Colonic mucosa (tissue), 4 donors: ENCODE results near the gene CFAP299. TPM values are rescaled to one million over a fixed set of nuclear protein-coding genes. Genes with fewer than 3 reads are reported as not detected.

ENCODE experiments used
- DNase-seq: peaks from one replicate; pipeline ENCODE4 v3.0.0-alpha.2; 2020
- H3K27ac ChIP-seq: fragments of 200-600 bp; one replicate; pipeline ENCODE4 v1.8.0; 2021
- H3K27me3 ChIP-seq: fragments of 200-600 bp; one replicate; pipeline ENCODE4 v1.8.0; 2021
- H3K36me3 ChIP-seq: fragments of 200-600 bp; one replicate; pipeline ENCODE4 v1.8.0; 2021
- H3K4me1 ChIP-seq: fragments of 200-600 bp; one replicate; pipeline ENCODE4 v1.8.0; 2021; ENCODE audit warnings: mild to moderate bottlenecking
- H3K4me3 ChIP-seq: fragments of 200-600 bp; one replicate; pipeline ENCODE4 v1.8.0; 2021
- H3K9ac ChIP-seq, 2 donors: one replicate each; pipeline ENCODE4 v1.7.0; 2013; ENCODE audit warnings: control low read depth in 2 of 2, low read depth in 2 of 2, low read length in 2 of 2
- H3K9me3 ChIP-seq: fragments of 200-600 bp; one replicate; pipeline ENCODE4 v1.8.0; 2021
- CTCF ChIP-seq: fragments of 200-600 bp; IDR thresholded peaks from one replicate; pipeline ENCODE4 v1.8.0; 2022; ENCODE audit warnings: antibody characterized with exemption, mild to moderate bottlenecking
- intact Hi-C: fragments of 100-400 bp; cut with DNase I; formaldehyde crosslinking; loops from one replicate; pipeline ENCODE4 v1.14.1; 2022
- total RNA-seq, 2 donors: library from RNA; stranded (reverse); fragmentation: NEBNext Ultra II Directional in 1 of 2; extraction: Animal tissue kit (Norgen Biotek cat#: 25700) in 1 of 2; gene quantifications; one replicate each; pipeline ENCODE4 v1.2.1, GENCODE V29; 2021
- donor health status: healthy.
- donor health status: DM: no; HTN: no; CAD: no.
- donor health status: DM: no; HTN: no; CAD: no.

CFAP299 gene
- total RNA-seq, 2 donors from 2014 or later, result not detected

DNA sequence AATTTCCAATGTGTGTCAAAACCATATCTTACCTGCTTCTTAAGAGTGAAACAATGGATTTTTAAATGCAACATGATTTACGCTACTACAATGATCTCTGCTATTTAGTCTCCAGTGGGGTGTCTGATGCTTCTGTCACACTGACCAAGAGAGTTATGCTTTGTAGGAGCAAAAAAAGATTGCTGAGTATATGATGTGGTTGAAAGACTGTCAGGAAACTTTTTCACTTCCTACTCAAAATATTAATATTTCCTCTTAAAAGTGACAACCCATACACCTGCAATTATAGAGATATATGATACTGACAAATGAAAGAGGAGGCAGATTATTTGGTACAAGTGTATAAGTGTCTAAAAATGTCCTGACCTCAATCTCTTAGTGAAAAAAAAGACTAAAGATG, 589.8 kb downstream of the CFAP299 start:
- no peak for DNase-seq
- Histone ChIP-seq H3K27me3 (no peaks in the 10 kb centered on the region), H3K4me1 (no peaks in the 10 kb centered on the region), H3K9me3 (no peaks in the 10 kb centered on the region), H3K9ac (no peak overlapping the region), H3K36me3 (no peaks in the 10 kb centered on the region), H3K4me3 (no peak overlapping the region), H3K27ac (no peak overlapping the region)
- intact Hi-C loops, result no loop called here
- no peak for TF ChIP-seq CTCF

GRCh38 chr4:80926446-80926845, 590.9 kb downstream of the CFAP299 start:
- TF ChIP-seq CTCF, result no peak
- DNase-seq, result no peak
- no peak overlapping the region for H3K4me3 ChIP-seq
- H3K9me3 ChIP-seq, result no peaks in the 10 kb centered on the region
- no peaks in the 10 kb centered on the region for H3K36me3 ChIP-seq
- intact Hi-C loops, result no loop called here
- no peaks in the 10 kb centered on the region for H3K27me3 ChIP-seq
- H3K4me1 ChIP-seq, result no peaks in the 10 kb centered on the region
- no peak overlapping the region for H3K27ac ChIP-seq
- H3K9ac ChIP-seq, result no peak overlapping the region

GRCh38 chr4:80926891-80927290, 591.4 kb downstream of the CFAP299 start:
- no peaks in the 10 kb centered on the region for H3K36me3 ChIP-seq
- H3K4me1 ChIP-seq, result no peaks in the 10 kb centered on the region
- no peak for TF ChIP-seq CTCF
- no peaks in the 10 kb centered on the region for H3K9me3 ChIP-seq
- H3K27ac ChIP-seq, result no peak overlapping the region
- no peak overlapping the region for H3K4me3 ChIP-seq
- no peak overlapping the region for H3K9ac ChIP-seq
- intact Hi-C loops, result no loop called here
- DNase-seq, result no peak
- no peaks in the 10 kb centered on the region for H3K27me3 ChIP-seq

DNA sequence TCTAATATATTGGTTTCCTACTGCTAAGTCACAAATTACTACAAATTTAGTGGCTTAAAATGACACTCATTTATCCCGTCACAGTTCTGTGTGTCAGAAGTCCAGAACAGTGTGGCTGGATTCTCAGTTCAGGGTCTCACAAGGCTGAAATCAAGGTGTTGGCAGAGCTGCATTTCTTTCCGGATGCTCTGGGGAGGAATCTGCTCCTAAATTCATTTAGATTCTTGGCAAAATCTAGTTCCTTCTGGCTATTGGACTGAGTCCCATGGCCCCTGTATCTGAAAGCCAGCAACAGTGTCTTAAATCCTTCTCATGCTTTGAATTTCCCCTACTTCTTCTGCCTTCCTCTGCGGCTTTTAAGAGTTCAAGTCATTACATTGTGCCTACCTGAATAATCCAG, 591.9 kb downstream of the CFAP299 start:
- Histone ChIP-seq H3K36me3 (no peaks in the 10 kb centered on the region), H3K4me1 (no peaks in the 10 kb centered on the region), H3K27ac (no peak overlapping the region), H3K9me3 (no peaks in the 10 kb centered on the region), H3K4me3 (no peak overlapping the region), H3K9ac (no peak overlapping the region), H3K27me3 (no peaks in the 10 kb centered on the region)
- no peak for DNase-seq
- TF ChIP-seq CTCF, result no peak
- intact Hi-C loops, result no loop called here

DNA sequence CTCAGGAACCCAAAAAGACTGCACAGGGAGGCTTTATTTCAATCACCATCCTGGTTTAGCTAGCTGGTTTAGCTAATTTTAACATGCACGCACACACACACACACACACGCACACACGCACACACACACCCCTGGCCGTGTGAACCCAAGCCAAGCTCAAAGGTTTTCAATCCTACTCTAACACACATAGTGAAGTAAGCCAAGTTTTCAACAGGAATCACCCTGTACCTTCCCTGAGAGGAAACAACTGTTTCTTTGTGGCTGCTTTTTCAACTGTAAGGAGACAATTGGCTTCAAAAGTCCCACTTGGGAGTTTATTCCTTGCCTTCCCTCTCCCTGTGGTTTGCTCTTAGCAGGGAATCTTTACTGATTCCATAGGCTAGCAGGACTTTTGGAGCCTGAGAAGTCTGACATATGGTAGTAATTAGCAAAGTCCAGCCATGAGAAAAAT, 596.1 kb downstream of the CFAP299 start:
- intact Hi-C loops, result no loop called here
- Histone ChIP-seq H3K4me3 (no peak overlapping the region), H3K27ac (no peak overlapping the region), H3K9me3 (no peaks in the 10 kb centered on the region), H3K9ac (no peak overlapping the region), H3K36me3 (no peaks in the 10 kb centered on the region), H3K4me1 (no peaks in the 10 kb centered on the region), H3K27me3 (no peaks in the 10 kb centered on the region)
- no peak for DNase-seq
- TF ChIP-seq CTCF, result no peak

DNA sequence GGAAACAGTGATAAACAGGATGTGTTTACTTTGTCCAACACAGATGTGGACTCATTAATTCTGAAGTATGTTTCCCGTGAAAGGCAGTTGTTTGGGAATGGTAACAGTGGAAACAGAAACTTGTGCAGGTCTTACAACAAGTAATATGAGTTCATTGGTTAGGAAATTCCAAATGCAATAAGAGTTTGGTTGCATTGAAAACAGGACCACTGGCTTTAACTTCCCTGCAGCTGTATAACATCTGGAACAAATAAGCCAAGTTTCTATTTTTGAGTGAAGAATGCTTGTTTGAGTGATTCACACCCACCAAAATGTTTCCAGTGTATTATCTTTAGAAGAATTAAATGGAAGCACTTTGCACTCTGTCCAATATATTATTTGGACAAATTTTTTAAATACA, 612.6 kb downstream of the CFAP299 start:
- H3K9ac ChIP-seq, result no peak overlapping the region
- H3K9me3 ChIP-seq, result no peaks in the 10 kb centered on the region
- no peak overlapping the region for H3K27ac ChIP-seq
- no peak overlapping the region for H3K4me3 ChIP-seq
- H3K27me3 ChIP-seq, result no peaks in the 10 kb centered on the region
- H3K4me1 ChIP-seq, result no peaks in the 10 kb centered on the region
- no peak for TF ChIP-seq CTCF
- H3K36me3 ChIP-seq, result no peaks in the 10 kb centered on the region
- no peak for DNase-seq
- intact Hi-C loops, result no loop called here
